ENCODE measurements around the gene ZPR1.
"Not testable (repeated sequence)": the region's sequence is repeated elsewhere in the genome, so short reads cannot be mapped to it uniquely, and the experiment has no call there.

ZPR1 gene

GRCh38 chr11:116792144-116792868, 4.5 kb upstream of the ZPR1 start:
- DNase-seq = no peak

GRCh38 chr11:116791813-116792143, 4.0 kb upstream of the ZPR1 start, which contains the start of gene APOA5:
TSS of gene APOA5 (minus strand) at chr11:116791879. CDS start at chr11:116791860, 19 bp downstream.
- no peak for DNase-seq

GRCh38 chr11:116791002-116791812, 3.4 kb upstream of the ZPR1 start:
- DNase-seq = peak; percentile 46

GRCh38 chr11:116790167-116791001, 2.6 kb upstream of the ZPR1 start:
- DNase-seq = no peak

GRCh38 chr11:116788975-116789374, 1.2 kb upstream of the ZPR1 start:
- DNase-seq = no peak

GRCh38 chr11:116788534-116788933, 711 bp upstream of the ZPR1 start:
- no peak for DNase-seq

GRCh38 chr11:116787436-116787785, 412 bp downstream of the ZPR1 start:
- DNase-seq = no peak

- DNase-seq = no peak
Observed at GRCh38 chr11:116786966-116787365, 857 bp downstream of the ZPR1 start.

GRCh38 chr11:116786326-116786725, 1.5 kb downstream of the ZPR1 start:
- no peak for DNase-seq

- no peak for DNase-seq
Observed at GRCh38 chr11:116782728-116783127, 5.1 kb downstream of the ZPR1 start.

GRCh38 chr11:116778556-116778955, 9.3 kb downstream of the ZPR1 start:
- DNase-seq = no peak

GRCh38 chr11:116777056-116777455, 10.8 kb downstream of the ZPR1 start:
- DNase-seq = no peak

GRCh38 chr11:116776522-116776984, 11.3 kb downstream of the ZPR1 start:
- no peak for DNase-seq

- DNase-seq = no peak
Observed at GRCh38 chr11:116775975-116776374, 11.8 kb downstream of the ZPR1 start.

- no peak for DNase-seq
Observed at GRCh38 chr11:116774661-116775060, 13.2 kb downstream of the ZPR1 start.

- no peak for DNase-seq
Observed at GRCh38 chr11:116773203-116774097, 14.4 kb downstream of the ZPR1 start.

GRCh38 chr11:116772443-116773202, 15.2 kb downstream of the ZPR1 start, which contains the start of gene BUD13:
TSS of gene BUD13 (minus strand) at chr11:116772987. CDS start at chr11:116772964, 23 bp downstream.
- peak; percentile 80 for DNase-seq

GRCh38 chr11:116771935-116772334, 15.9 kb downstream of the ZPR1 start:
- DNase-seq = no peak

GRCh38 chr11:116762132-116762531, 25.7 kb downstream of the ZPR1 start:
- DNase-seq = no peak

GRCh38 chr11:116756044-116756443, 31.8 kb downstream of the ZPR1 start:
- not testable (repeated sequence) for DNase-seq

GRCh38 chr11:116750070-116750718, 37.6 kb downstream of the ZPR1 start:
- no peak for DNase-seq

All from GDM1 (cell line).